HG03457 (cell line): ENCODE data around the gene LRRN1.

Experiments
- ATAC-seq: cut with Tn5 transposase; IDR thresholded peaks from one replicate; pipeline ENCODE4 v1.9.1; 2021; ENCODE audit warnings: moderate number of reproducible peaks; ENCODE audit not compliant: unreplicated experiment

LRRN1 gene

GRCh38 chr3:3893590-3893989 lies 94.4 kb downstream of the LRRN1 start:
- no peak for ATAC-seq
